K562 (cell line): ENCODE measurements around the gene HVCN1. TPM values are rescaled to one million over a fixed set of nuclear protein-coding genes. Genes with fewer than 3 reads are reported as not detected.
A peak's percentile ranks its signal among the peaks of the same experiment; 100 is the strongest.

Experiments used
- EGR1 ChIP-seq: fragments of 450-650 bp; conservative IDR thresholded peaks from 2 replicates; pipeline ENCODE4 v1.6.1; 2017; ENCODE audit warnings: mild to moderate bottlenecking
- MECOM ChIP-seq: fragments of 250-450 bp; sonication (Bioruptor Pico); IDR thresholded peaks from 2 replicates; pipeline ENCODE4 v1.8.0; 2022; ENCODE audit warnings: inconsistent platforms
- OTX1 ChIP-seq: fragments of 450-650 bp; formaldehyde crosslinking; IDR thresholded peaks from 2 replicates; pipeline ENCODE4 v1.4.0; 2022; ENCODE audit warnings: mild to moderate bottlenecking
- PCBP2 ChIP-seq: fragments of 200-400 bp; formaldehyde crosslinking; IDR thresholded peaks from 2 replicates; pipeline ENCODE4 v1.6.1; 2018; ENCODE audit warnings: low read length, low read depth, mild to moderate bottlenecking, moderate library complexity; ENCODE audit not compliant: poor library complexity, severe bottlenecking
- SMAD1 ChIP-seq: fragments of 150-350 bp; IDR thresholded peaks from 2 replicates; pipeline ENCODE4 v1.6.1; 2014; ENCODE audit warnings: low read length, low read depth; ENCODE audit not compliant: partially characterized antibody
- SNIP1 ChIP-seq: fragments of 450-650 bp; IDR thresholded peaks from 2 replicates; pipeline ENCODE4 v1.7.1; 2017; ENCODE audit warnings: low read depth, mild to moderate bottlenecking
- TCF3 ChIP-seq: sonication (generic); formaldehyde crosslinking; IDR thresholded peaks from 2 replicates; pipeline ENCODE4 v1.4.0; 2020; ENCODE audit warnings: mild to moderate bottlenecking, missing genetic modification reagents
- TEAD1 ChIP-seq, 2 experiments: fragments of 450-650 bp in 1 of 2; sonication (generic) in 1 of 2; formaldehyde crosslinking; IDR thresholded peaks; 2 replicates each; pipeline versions ENCODE4 v1.4.0 to v1.8.0; 2020 to 2022; ENCODE audit warnings: mild to moderate bottlenecking in 2 of 2, missing genetic modification reagents in 1 of 2
- polyA plus RNA-seq, 8 experiments: library from polyadenylated mRNA; depleted of rRNA in 4 of 8; stranded (reverse) in 5 of 8; unstranded in 3 of 8; fragments of >200 nt; fragmentation: Nextera tagmentation in 2 of 8; fragmentation: Illumina TruSeq in 1 of 8; extraction: Ambion mirVana in 2 of 8; extraction: Trizol in 1 of 8; gene quantifications; 2 replicates each; pipeline versions ENCODE4 v1.2.1 to v1.2.3, GENCODE V29; 2011 to 2014; ENCODE audit warnings: inconsistent platforms in 1 of 8, missing spikeins in 1 of 8
- total RNA-seq, 7 experiments: library from RNA; depleted of rRNA in 6 of 7; stranded (reverse); fragments of >200 nt in 6 of 7; fragmentation: Illumina TruSeq in 2 of 7; extraction: Trizol in 2 of 7; gene quantifications; 2 replicates each; pipeline versions ENCODE4 v1.2.1 to v1.2.3, GENCODE V29; 2011 to 2021; ENCODE audit warnings: low replicate concordance in 1 of 7
- TF ChIP-seq, protein P1 (sequence below), 2 experiments: fragments of 450-650 bp; formaldehyde crosslinking in 1 of 2; IDR thresholded peaks; 2 replicates each; pipeline versions ENCODE4 v1.4.0 to v1.6.1; 2014 to 2020; ENCODE audit warnings: mild to moderate bottlenecking in 2 of 2, borderline replicate concordance in 1 of 2, low read depth in 1 of 2
- TF ChIP-seq, protein P2 (sequence below): fragments of 450-650 bp; IDR thresholded peaks from 2 replicates; pipeline ENCODE4 v1.6.1; 2016; ENCODE audit warnings: antibody characterized with exemption
- TF ChIP-seq, protein P3 (sequence below): fragments of 450-650 bp; formaldehyde crosslinking; IDR thresholded peaks from 2 replicates; pipeline ENCODE4 v1.4.0; 2020; ENCODE audit warnings: mild to moderate bottlenecking

HVCN1 gene
- total and polyA plus RNA-seq, 9 of the 15 experiments (the other 6 are each of a cell fraction or from before 2014, with no cell fraction given) = 0.21 to 1.4 (median 0.74) TPM

DNA sequence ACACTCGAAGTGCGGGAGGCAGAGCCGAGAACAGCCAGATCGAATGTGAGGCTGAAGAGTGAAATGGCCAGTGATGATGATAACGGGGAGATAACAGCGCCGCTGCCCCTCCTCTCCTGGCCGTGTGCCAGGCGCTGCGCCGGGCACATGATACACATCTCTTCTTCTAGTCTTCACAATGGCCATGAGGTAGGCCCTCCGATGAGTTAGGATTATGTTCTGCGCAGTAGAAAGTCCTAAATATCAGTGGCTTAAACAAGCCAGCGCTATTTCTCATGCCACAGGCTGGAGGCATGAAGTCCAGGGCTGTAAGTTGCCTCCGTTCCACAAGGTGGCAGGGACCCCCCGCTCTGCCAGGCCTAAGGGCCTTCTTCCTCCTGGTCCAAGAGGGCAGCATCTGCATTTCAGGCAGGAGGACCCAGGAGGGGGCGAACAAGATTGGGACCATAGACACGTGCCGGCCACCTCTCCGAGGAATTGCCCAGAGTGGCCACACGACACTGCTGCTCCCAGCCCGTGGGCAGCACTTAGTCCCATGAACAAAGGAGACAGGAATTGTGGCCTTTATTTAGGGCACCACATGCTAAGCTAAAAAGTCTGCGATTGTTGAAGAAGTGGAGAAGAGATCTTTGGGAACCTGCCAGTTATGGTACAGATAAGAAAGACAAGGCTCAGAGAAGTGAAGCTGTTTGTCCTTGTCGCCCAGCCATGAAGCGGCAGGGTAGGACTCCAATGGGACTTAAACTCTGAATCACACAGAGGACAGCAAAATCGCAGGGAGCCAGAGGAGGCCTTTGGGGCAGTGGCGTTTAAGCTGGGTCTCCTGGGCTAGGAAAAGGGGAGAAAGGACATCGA lies 10.9 kb upstream of the HVCN1 start (continued):
- TF ChIP-seq, protein P1, sequence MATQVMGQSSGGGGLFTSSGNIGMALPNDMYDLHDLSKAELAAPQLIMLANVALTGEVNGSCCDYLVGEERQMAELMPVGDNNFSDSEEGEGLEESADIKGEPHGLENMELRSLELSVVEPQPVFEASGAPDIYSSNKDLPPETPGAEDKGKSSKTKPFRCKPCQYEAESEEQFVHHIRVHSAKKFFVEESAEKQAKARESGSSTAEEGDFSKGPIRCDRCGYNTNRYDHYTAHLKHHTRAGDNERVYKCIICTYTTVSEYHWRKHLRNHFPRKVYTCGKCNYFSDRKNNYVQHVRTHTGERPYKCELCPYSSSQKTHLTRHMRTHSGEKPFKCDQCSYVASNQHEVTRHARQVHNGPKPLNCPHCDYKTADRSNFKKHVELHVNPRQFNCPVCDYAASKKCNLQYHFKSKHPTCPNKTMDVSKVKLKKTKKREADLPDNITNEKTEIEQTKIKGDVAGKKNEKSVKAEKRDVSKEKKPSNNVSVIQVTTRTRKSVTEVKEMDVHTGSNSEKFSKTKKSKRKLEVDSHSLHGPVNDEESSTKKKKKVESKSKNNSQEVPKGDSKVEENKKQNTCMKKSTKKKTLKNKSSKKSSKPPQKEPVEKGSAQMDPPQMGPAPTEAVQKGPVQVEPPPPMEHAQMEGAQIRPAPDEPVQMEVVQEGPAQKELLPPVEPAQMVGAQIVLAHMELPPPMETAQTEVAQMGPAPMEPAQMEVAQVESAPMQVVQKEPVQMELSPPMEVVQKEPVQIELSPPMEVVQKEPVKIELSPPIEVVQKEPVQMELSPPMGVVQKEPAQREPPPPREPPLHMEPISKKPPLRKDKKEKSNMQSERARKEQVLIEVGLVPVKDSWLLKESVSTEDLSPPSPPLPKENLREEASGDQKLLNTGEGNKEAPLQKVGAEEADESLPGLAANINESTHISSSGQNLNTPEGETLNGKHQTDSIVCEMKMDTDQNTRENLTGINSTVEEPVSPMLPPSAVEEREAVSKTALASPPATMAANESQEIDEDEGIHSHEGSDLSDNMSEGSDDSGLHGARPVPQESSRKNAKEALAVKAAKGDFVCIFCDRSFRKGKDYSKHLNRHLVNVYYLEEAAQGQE (IDR thresholded peaks at IDR 0.05; ENCODE audit: borderline replicate concordance) = 0 out of 2 replicates have a peak, but pooled peaks have one; percentile 2
- TF ChIP-seq, protein P1 (CRISPR knock-in tag; IDR thresholded peaks at IDR 0.05; ENCODE audit: low read depth) = no peak
- TF ChIP-seq TEAD1 (CRISPR knock-in tag; IDR thresholded peaks at IDR 0.05) (0 out of 4 replicates have a peak, but pooled peaks of 1 of the 2 experiments have one; percentile 33), TCF3 (no peak), SMAD1 (peak; percentile 51), PCBP2 (no peak), OTX1 (CRISPR knock-in tag) (no peak), MECOM (CRISPR knock-in tag) (no peak), SNIP1 (no peak), EGR1 (no peak)
- TF ChIP-seq, protein P2, sequence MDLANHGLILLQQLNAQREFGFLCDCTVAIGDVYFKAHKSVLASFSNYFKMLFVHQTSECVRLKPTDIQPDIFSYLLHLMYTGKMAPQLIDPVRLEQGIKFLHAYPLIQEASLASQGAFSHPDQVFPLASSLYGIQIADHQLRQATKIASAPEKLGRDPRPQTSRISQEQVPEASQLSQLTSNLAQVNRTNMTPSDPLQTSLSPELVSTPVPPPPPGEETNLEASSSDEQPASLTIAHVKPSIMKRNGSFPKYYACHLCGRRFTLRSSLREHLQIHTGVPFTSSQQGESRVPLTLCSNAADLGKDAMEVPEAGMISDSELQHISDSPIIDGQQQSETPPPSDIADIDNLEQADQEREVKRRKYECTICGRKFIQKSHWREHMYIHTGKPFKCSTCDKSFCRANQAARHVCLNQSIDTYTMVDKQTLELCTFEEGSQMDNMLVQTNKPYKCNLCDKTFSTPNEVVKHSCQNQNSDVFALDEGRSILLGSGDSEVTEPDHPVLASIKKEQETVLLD = no peak
- TF ChIP-seq, protein P3, sequence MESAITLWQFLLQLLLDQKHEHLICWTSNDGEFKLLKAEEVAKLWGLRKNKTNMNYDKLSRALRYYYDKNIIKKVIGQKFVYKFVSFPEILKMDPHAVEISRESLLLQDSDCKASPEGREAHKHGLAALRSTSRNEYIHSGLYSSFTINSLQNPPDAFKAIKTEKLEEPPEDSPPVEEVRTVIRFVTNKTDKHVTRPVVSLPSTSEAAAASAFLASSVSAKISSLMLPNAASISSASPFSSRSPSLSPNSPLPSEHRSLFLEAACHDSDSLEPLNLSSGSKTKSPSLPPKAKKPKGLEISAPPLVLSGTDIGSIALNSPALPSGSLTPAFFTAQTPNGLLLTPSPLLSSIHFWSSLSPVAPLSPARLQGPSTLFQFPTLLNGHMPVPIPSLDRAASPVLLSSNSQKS = no peak
